OCI-LY7 (cell line): ENCODE results near the gene ANAPC10. TPM values are rescaled to one million over a fixed set of nuclear protein-coding genes. Genes with fewer than 3 reads are reported as not detected.

ENCODE experiments used
- BruUV-seq: library from RNA; stranded (reverse); fragments of 400-500 nt; replicated peaks from 2 replicates; lab custom pipeline; 2021; lab: Mats Ljungman, UMichigan
- CTCF ChIA-PET: fragments of 300-600 bp; sonication (Branson Sonifier 250); formaldehyde crosslinking; loops from one replicate; lab custom pipeline; 2022; ENCODE audit warnings: antibody characterized with exemption; ENCODE audit not compliant: unreplicated experiment; lab: Charles Lee
- POLR2A ChIA-PET: fragments of 300-600 bp; sonication (Branson Sonifier 250); formaldehyde crosslinking; loops from one replicate; lab custom pipeline; 2022; ENCODE audit warnings: antibody characterized with exemption; lab: Charles Lee
- DNase-seq: peaks from one replicate; pipeline ENCODE4 v3.0.0-alpha.2; 2015; ENCODE audit warnings: low spot score
- H2AFZ ChIP-seq: fragments of 200-600 bp; sonication (generic), shearing (Covaris generic); 2 replicates; pipeline ENCODE4 v1.6.1; 2014; ENCODE audit warnings: mild to moderate bottlenecking, antibody characterized with exemption, low read length, moderate library complexity
- H3K27ac ChIP-seq: fragments of 200-600 bp; sonication (generic); 2 replicates; pipeline ENCODE4 v1.5.1; 2014; ENCODE audit warnings: mixed run types, low read depth, mild to moderate bottlenecking, moderate library complexity, low read length, inconsistent platforms; ENCODE audit not compliant: poor library complexity, severe bottlenecking
- H3K36me3 ChIP-seq: fragments of 200-600 bp; sonication (generic); 2 replicates; pipeline ENCODE4 v1.6.1; 2014; ENCODE audit warnings: mild to moderate bottlenecking, antibody characterized with exemption, low read length, moderate library complexity, mixed read lengths; ENCODE audit not compliant: insufficient read depth
- H3K4me1 ChIP-seq: fragments of 200-600 bp; sonication (generic); 2 replicates; pipeline ENCODE4 v1.5.1; 2014; ENCODE audit warnings: mild to moderate bottlenecking, low read length; ENCODE audit not compliant: insufficient read depth, poor library complexity, severe bottlenecking
- H3K4me2 ChIP-seq: fragments of 200-600 bp; sonication (generic); 2 replicates; pipeline ENCODE4 v1.6.1; 2014; ENCODE audit warnings: mild to moderate bottlenecking, low read length
- H3K4me3 ChIP-seq: fragments of 200-600 bp; sonication (generic); 2 replicates; pipeline ENCODE4 v1.5.1; 2014; ENCODE audit warnings: mild to moderate bottlenecking, low read depth, low read length; ENCODE audit not compliant: poor library complexity, severe bottlenecking
- H3K79me2 ChIP-seq: fragments of 200-600 bp; sonication (generic); 2 replicates; pipeline ENCODE4 v1.6.1; 2016; ENCODE audit warnings: low read depth, mild to moderate bottlenecking, low read length, moderate library complexity, mixed read lengths; ENCODE audit not compliant: insufficient read depth
- H3K9me2 ChIP-seq: fragments of 200-600 bp; sonication (generic); 2 replicates; pipeline ENCODE4 v1.6.1; 2016; ENCODE audit warnings: mild to moderate bottlenecking, low read length, mixed read lengths; ENCODE audit not compliant: insufficient read depth
- H3K9me3 ChIP-seq: fragments of 200-600 bp; sonication (generic); 2 replicates; pipeline ENCODE4 v1.6.1; 2014; ENCODE audit warnings: mild to moderate bottlenecking, mixed run types, low read length, mixed read lengths
- H4K20me1 ChIP-seq: fragments of 200-600 bp; sonication (generic); 2 replicates; pipeline ENCODE4 v1.6.1; 2014; ENCODE audit warnings: mild to moderate bottlenecking, antibody characterized with exemption, low read length, moderate library complexity, mixed read lengths; ENCODE audit not compliant: insufficient read depth
- CTCF ChIP-seq: fragments of 200-600 bp; sonication (generic); conservative IDR thresholded peaks from 2 replicates; pipeline ENCODE4 v1.5.1; 2014; ENCODE audit warnings: mild to moderate bottlenecking, antibody characterized with exemption, low read length, moderate library complexity, mixed read lengths
- EZH2phosphoT487 ChIP-seq: fragments of 200-600 bp; sonication (generic); IDR thresholded peaks from 2 replicates; pipeline ENCODE4 v1.6.1; 2018; ENCODE audit warnings: low read depth, borderline replicate concordance, mild to moderate bottlenecking, mixed run types, antibody characterized with exemption, low read length, moderate library complexity, mixed read lengths
- intact Hi-C: fragments of 100-400 bp; cut with micrococcal nuclease; formaldehyde crosslinking; loops from one replicate; pipeline ENCODE4 v1.10.0; 2022; ENCODE audit not compliant: unreplicated experiment
- total RNA-seq, 2 experiments: library from RNA; depleted of rRNA in 1 of 2; stranded (reverse); fragments of >200 nt in 1 of 2; shearing (Covaris generic) in 1 of 2; gene quantifications; 2 replicates each; pipeline ENCODE4 v1.2.3, GENCODE V29; 2014 to 2022

Gene ANAPC10
- total RNA-seq, 2 experiments from 2014 or later, result 31.6 to 34.1 TPM

DNA sequence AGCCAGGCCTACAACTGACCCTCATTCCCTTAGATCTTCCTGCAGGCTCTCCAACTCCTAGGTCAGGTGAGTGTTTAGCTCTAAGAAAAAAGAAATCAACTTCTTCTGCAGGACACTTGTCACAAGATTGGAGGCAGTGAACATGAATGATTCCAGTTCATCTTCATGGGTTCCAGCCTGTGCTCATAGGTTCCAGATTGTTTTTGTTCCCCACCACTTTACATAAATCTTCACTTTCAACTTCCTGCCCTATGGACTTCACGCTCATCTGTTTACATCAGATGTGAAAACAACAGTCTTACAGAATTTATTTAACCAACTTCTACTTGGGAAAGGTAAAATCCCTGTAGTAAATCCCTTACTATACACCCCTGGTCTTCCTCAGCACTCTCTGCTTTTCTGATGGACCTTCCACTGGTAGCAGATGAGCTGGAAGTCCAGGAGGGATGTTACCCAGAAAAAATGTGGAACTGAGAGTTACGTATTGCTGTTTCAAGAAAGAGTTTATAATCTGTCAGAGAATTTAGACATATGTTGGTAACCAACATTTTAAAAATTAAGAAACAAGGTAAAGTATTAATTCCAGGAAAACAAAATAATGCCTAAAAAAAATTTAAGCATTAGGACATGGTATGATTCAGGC lies 62.4 kb downstream of the ANAPC10 start:
- ChIA-PET CTCF (no interaction called here), POLR2A (interaction anchor here (0.7 to 1.1 kb wide), 4 partner anchors 9 to 215 kb away, joined by 3 read pairs; no protein-coding TSS in a partner anchor)
- no peaks in the 10 kb centered on the region for H4K20me1 ChIP-seq
- DNase-seq, result no peak
- TF ChIP-seq EZH2phosphoT487 (no peak), CTCF (no peak)
- no peak overlapping the region for H3K27ac ChIP-seq
- H2AFZ ChIP-seq, result no peak overlapping the region
- no TSS peak for BruUV-seq
- intact Hi-C loops, result loop anchor here (10.0 kb wide), 1 partner anchor 861 kb away; no protein-coding TSS in a partner anchor
- H3K4me1 ChIP-seq, result peaks cover 6% of the 10 kb centered on the region
- no peaks in the 10 kb centered on the region for H3K79me2 ChIP-seq
- no peak overlapping the region for H3K4me3 ChIP-seq
- H3K9me3 ChIP-seq, result no peaks in the 10 kb centered on the region
- peaks cover 35% of the 10 kb centered on the region for H3K36me3 ChIP-seq
- H3K9me2 ChIP-seq, result no peaks in the 10 kb centered on the region
- no peak overlapping the region for H3K4me2 ChIP-seq

- DNase-seq, result no peak
- Histone ChIP-seq H4K20me1 (no peaks in the 10 kb centered on the region), H2AFZ (no peak overlapping the region), H3K36me3 (peaks cover 35% of the 10 kb centered on the region), H3K79me2 (no peaks in the 10 kb centered on the region), H3K9me3 (no peaks in the 10 kb centered on the region), H3K27ac (no peak overlapping the region), H3K4me1 (peaks cover 6% of the 10 kb centered on the region), H3K4me3 (no peak overlapping the region), H3K9me2 (no peaks in the 10 kb centered on the region), H3K4me2 (no peak overlapping the region)
- ChIA-PET CTCF (no interaction called here), POLR2A (interaction anchor here (1.0 kb wide), 1 partner anchor 18 kb away, joined by 3 read pairs; no protein-coding TSS in a partner anchor)
- intact Hi-C loops, result loop anchor here (10.0 kb wide), 1 partner anchor 860 kb away; no protein-coding TSS in a partner anchor
- no peak for TF ChIP-seq CTCF
- no TSS peak for BruUV-seq
Observed at GRCh38 chr4:145034727-145035211, 63.2 kb downstream of the ANAPC10 start.

- TF ChIP-seq CTCF (no peak), EZH2phosphoT487 (no peak)
- DNase-seq, result no peak
- Histone ChIP-seq H3K4me1 (no peaks in the 10 kb centered on the region), H3K9me2 (no peaks in the 10 kb centered on the region), H3K4me2 (no peak overlapping the region), H3K36me3 (no peaks in the 10 kb centered on the region; the same call in 1 of the 2 replicates), H4K20me1 (no peaks in the 10 kb centered on the region), H3K4me3 (no peak overlapping the region), H3K9me3 (no peaks in the 10 kb centered on the region), H3K79me2 (peaks cover 4% of the 10 kb centered on the region; the same call in 1 of the 2 replicates), H3K27ac (no peak overlapping the region), H2AFZ (no peak overlapping the region)
- POLR2A ChIA-PET, result interaction anchor here (1.0 to 1.7 kb wide), 2 partner anchors 21 to 27 kb away, joined by 3 read pairs; no protein-coding TSS in a partner anchor
- no TSS peak for BruUV-seq
- CTCF ChIA-PET, result no interaction called here
- intact Hi-C loops, result no loop called here
Observed at GRCh38 chr4:145019346-145019745, 78.7 kb downstream of the ANAPC10 start.
